Naive thymus-derived CD4-positive, alpha-beta T cell (primary cell): ENCODE measurements around the gene TRIM50. TPM values are rescaled to one million over a fixed set of nuclear protein-coding genes. Genes with fewer than 3 reads are reported as not detected.
"Not testable (repeated sequence)": the region's sequence is repeated elsewhere in the genome, so short reads cannot be mapped to it uniquely, and the experiment has no call there.

ENCODE experiments used
- ATAC-seq: fragments of 150-1000 bp; cut with Tn5 transposase; 2 replicates; pipeline ENCODE4 v1.10.0; 2021; ENCODE audit warnings: mild to moderate bottlenecking, moderate library complexity
- CTCF ChIA-PET: fragments of 350-600 bp; sonication (Branson Sonifier 250); formaldehyde crosslinking; loops from one replicate; lab custom pipeline; 2021; ENCODE audit warnings: antibody characterized with exemption; lab: Charles Lee
- POLR2A ChIA-PET: fragments of 350-600 bp; sonication (Branson Sonifier 250); formaldehyde crosslinking; loops from one replicate; lab custom pipeline; 2021; ENCODE audit warnings: antibody characterized with exemption, inconsistent platforms; lab: Charles Lee
- DNase-seq, 9 donors: peaks; one replicate each; pipeline versions ENCODE4 v3.0.0 to v3.0.0-alpha.2; 2020 to 2022; ENCODE audit warnings: mixed read lengths in 1 of 9
- H3K27ac ChIP-seq: one replicate; pipeline ENCODE4 v1.7.0; 2013; ENCODE audit warnings: mild to moderate bottlenecking, low read depth, low read length, moderate library complexity
- H3K27me3 ChIP-seq, 2 donors: one replicate each; pipeline ENCODE4 v1.7.0; 2013; ENCODE audit warnings: low read length in 2 of 2, mild to moderate bottlenecking in 2 of 2, moderate library complexity in 2 of 2; ENCODE audit not compliant: control insufficient read depth in 2 of 2, insufficient read depth in 2 of 2
- H3K36me3 ChIP-seq, 3 experiments: 1 replicate in 2 of 3; 2 replicates in 1 of 3; pipeline ENCODE4 v1.7.0; 2013; ENCODE audit warnings: low read length in 3 of 3, mild to moderate bottlenecking in 3 of 3, moderate library complexity in 1 of 3; ENCODE audit not compliant: insufficient read depth in 3 of 3, control insufficient read depth in 2 of 3
- H3K4me1 ChIP-seq, 2 donors: one replicate each; pipeline ENCODE4 v1.7.0; 2013; ENCODE audit warnings: low read length in 2 of 2, mild to moderate bottlenecking in 2 of 2, moderate library complexity in 1 of 2; ENCODE audit not compliant: control insufficient read depth in 2 of 2, insufficient read depth in 2 of 2
- H3K4me3 ChIP-seq: 2 replicates; pipeline ENCODE4 v1.7.0; 2013; ENCODE audit warnings: mild to moderate bottlenecking, low read length
- H3K9me3 ChIP-seq, 3 experiments: 1 replicate in 2 of 3; 2 replicates in 1 of 3; pipeline ENCODE4 v1.7.0; 2013; ENCODE audit warnings: low read length in 3 of 3; ENCODE audit not compliant: control insufficient read depth in 2 of 3
- H3K27ac Mint-ChIP-seq, 9 donors: one replicate each; pipeline ENCODE4 v1.8.0; 2020 to 2022; ENCODE audit warnings: mixed read lengths in 9 of 9, mild to moderate bottlenecking in 8 of 9, moderate library complexity in 5 of 9, inconsistent platforms in 2 of 9
- H3K27me3 Mint-ChIP-seq, 5 donors: one replicate each; pipeline ENCODE4 v1.8.0; 2021 to 2022; ENCODE audit warnings: mixed read lengths in 5 of 5, mild to moderate bottlenecking in 1 of 5
- H3K36me3 Mint-ChIP-seq, 5 donors: one replicate each; pipeline ENCODE4 v1.8.0; 2020 to 2022; ENCODE audit warnings: mixed read lengths in 5 of 5, mild to moderate bottlenecking in 3 of 5, inconsistent platforms in 1 of 5
- H3K4me1 Mint-ChIP-seq, 7 donors: one replicate each; pipeline ENCODE4 v1.8.0; 2020 to 2022; ENCODE audit warnings: mixed read lengths in 7 of 7, mild to moderate bottlenecking in 3 of 7, inconsistent platforms in 1 of 7
- H3K4me3 Mint-ChIP-seq, 10 donors: one replicate each; pipeline ENCODE4 v1.8.0; 2020 to 2022; ENCODE audit warnings: mild to moderate bottlenecking in 10 of 10, mixed read lengths in 10 of 10, moderate library complexity in 6 of 10, inconsistent platforms in 2 of 10
- H3K9me3 Mint-ChIP-seq, 11 donors: one replicate each; pipeline ENCODE4 v1.8.0; 2020 to 2022; ENCODE audit warnings: mixed read lengths in 11 of 11, mild to moderate bottlenecking in 4 of 11, inconsistent platforms in 1 of 11, moderate library complexity in 1 of 11
- intact Hi-C, 2 donors: fragments of 100-400 bp; cut with micrococcal nuclease; formaldehyde crosslinking; loops; one replicate each; pipeline ENCODE4 v1.15.1; 2023
- polyA plus RNA-seq, 2 donors: library from polyadenylated mRNA; unstranded; fragments of 300-500 nt; fragmentation: Illumina TruSeq; gene quantifications; one replicate each; pipeline ENCODE4 v1.2.3, GENCODE V29; 2021
- total RNA-seq, 6 experiments: library from RNA in 5 of 6; stranded (reverse) in 5 of 6; gene quantifications; 1 replicate in 5 of 6; 2 replicates in 1 of 6; pipeline ENCODE4 v1.2.3 and lab custom pipeline; 2021 to 2026

Gene TRIM50
- total and polyA plus RNA-seq, 7 experiments from 2014 or later: not detected

- H3K4me3 Mint-ChIP-seq, CTCF ChIA-PET, H3K36me3 Mint-ChIP-seq, POLR2A ChIA-PET, H3K27ac Mint-ChIP-seq, H3K4me1 ChIP-seq, H3K4me3 ChIP-seq, H3K27ac ChIP-seq, ATAC-seq, H3K27me3 ChIP-seq, H3K9me3 ChIP-seq, DNase-seq, H3K27me3 Mint-ChIP-seq, H3K9me3 Mint-ChIP-seq, H3K36me3 ChIP-seq: not testable (repeated sequence)
- intact Hi-C loops: loop anchor here (5.0 kb wide), 2 partner anchors 112 to 132 kb away; partner anchors contain the start of gene FZD9 (in 1 of the 2)
- peaks cover 0 to 16% (median 13%) of the 10 kb centered on the region in 7 donors for H3K4me1 Mint-ChIP-seq
Observed at GRCh38 chr7:73320009-73320408, 7.9 kb downstream of the TRIM50 start.

- DNase-seq, H3K27ac Mint-ChIP-seq, intact Hi-C loops, H3K4me3 Mint-ChIP-seq, H3K4me1 ChIP-seq, ATAC-seq, H3K27ac ChIP-seq, CTCF ChIA-PET, H3K9me3 ChIP-seq, H3K4me3 ChIP-seq, H3K36me3 ChIP-seq, H3K27me3 Mint-ChIP-seq, H3K9me3 Mint-ChIP-seq, H3K27me3 ChIP-seq, POLR2A ChIA-PET, H3K36me3 Mint-ChIP-seq: not testable (repeated sequence)
- H3K4me1 Mint-ChIP-seq: peaks cover 0 to 14% (median 12%) of the 10 kb centered on the region in 7 donors
Observed at GRCh38 chr7:73319541-73319940, 8.3 kb downstream of the TRIM50 start.

DNA sequence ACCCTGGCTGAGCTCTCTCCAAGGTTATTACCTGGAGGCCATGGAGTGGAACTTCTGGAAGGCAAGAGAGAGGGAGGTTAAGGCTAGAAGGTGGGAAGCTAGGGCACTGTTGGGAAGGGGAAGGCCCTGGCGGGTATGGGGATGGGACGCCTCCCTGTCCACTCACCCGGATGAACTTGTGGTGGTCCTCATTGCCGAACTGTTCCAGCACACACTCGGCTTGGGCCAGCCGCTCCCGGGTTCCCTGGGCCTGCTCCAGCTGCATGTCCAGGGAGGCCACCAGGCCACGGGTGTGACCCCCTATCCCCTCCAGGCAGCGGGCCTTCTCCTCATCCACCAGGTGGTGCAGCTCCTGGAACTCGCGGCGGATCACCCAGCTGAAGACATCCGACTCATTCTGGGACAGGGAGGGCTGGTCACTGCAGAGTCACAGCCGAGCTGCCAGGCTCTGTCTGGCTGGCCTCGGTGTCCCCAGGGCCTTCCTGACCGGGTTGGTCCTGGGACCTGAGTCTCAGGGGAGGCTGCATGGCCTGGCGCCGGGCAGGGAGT, 9.2 kb downstream of the TRIM50 start:
- POLR2A ChIA-PET, CTCF ChIA-PET: not testable (repeated sequence)

DNA sequence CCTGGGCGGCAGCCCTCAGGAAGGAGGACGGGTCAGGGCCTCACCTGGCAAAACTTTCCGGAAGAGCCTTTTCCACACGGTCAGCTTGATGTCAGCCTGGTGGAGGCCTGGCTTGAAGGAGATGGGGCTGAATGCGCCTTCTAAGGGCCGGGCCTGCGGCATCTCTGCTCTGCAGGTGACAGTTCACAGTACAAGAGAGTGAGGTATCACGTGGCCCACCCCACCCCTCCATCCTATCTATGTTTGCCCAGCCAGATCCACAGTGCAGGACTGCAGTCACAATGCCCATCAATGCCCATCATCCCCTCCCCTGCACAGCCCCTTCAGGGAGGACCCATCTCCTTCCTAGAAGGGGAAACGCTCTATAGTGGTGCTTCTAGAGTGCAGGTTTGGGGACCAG, 11.4 kb downstream of the TRIM50 start:
- Mint-ChIP-seq H3K4me1 (no peaks in the 10 kb centered on the region), H3K36me3 (no peaks in the 10 kb centered on the region), H3K27ac (no peak overlapping the region), H3K4me3 (no peak overlapping the region), H3K9me3 (no peaks in the 10 kb centered on the region), H3K27me3 (no peaks in the 10 kb centered on the region)
- Histone ChIP-seq H3K27me3 (no peaks in the 10 kb centered on the region), H3K36me3 (no peaks in the 10 kb centered on the region), H3K4me1 (no peaks in the 10 kb centered on the region), H3K4me3 (no peak overlapping the region), H3K27ac (no peak overlapping the region), H3K9me3 (no peaks in the 10 kb centered on the region)
- POLR2A ChIA-PET: no interaction called here
- CTCF ChIA-PET: no interaction called here
- no peak for DNase-seq
- intact Hi-C loops: no loop called here
- ATAC-seq: no peak

More for the DNA sequence above, 9.2 kb downstream of the TRIM50 start:
- DNase-seq, H3K27me3 ChIP-seq, H3K9me3 ChIP-seq, H3K27ac ChIP-seq, ATAC-seq, H3K36me3 Mint-ChIP-seq, H3K4me1 ChIP-seq, H3K27me3 Mint-ChIP-seq, H3K9me3 Mint-ChIP-seq, H3K4me3 Mint-ChIP-seq, H3K4me3 ChIP-seq, H3K4me1 Mint-ChIP-seq, H3K27ac Mint-ChIP-seq, H3K36me3 ChIP-seq, intact Hi-C loops: not testable (repeated sequence)

DNA sequence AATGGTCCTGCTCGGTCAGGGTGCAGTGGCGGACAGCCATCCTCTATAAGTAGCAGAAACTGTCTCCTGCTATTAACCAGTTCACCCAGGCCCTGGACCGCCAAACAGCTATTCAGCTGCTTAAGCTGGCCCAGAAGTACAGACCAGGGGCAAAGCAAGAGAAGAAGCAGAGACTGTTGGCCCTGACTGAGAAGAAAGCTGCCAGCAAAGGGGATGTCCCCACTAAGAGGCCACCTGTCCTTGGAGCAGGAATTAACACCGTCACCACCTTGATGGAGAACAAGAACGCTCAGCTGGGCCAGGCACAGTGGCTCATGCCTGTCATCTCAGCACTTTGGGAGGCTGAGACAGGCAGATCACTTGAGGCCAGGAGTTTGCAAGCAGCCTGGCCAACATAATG, 13.6 kb downstream of the TRIM50 start:
- intact Hi-C loops: no loop called here
- ChIA-PET CTCF (no interaction called here), POLR2A (no interaction called here)
- Mint-ChIP-seq H3K9me3 (peaks cover 0 to under 1% (median 0%) of the 10 kb centered on the region in 11 donors), H3K27ac (no peak overlapping the region), H3K4me3 (no peak overlapping the region), H3K36me3 (peaks cover 0 to under 1% (median 0%) of the 10 kb centered on the region in 5 donors), H3K4me1 (peaks cover 0 to 6% (median 2%) of the 10 kb centered on the region in 7 donors), H3K27me3 (no peaks in the 10 kb centered on the region)
- Histone ChIP-seq H3K36me3 (no peaks in the 10 kb centered on the region), H3K27me3 (no peaks in the 10 kb centered on the region), H3K4me1 (peaks cover 0 to 4% of the 10 kb centered on the region in 2 donors), H3K9me3 (no peaks in the 10 kb centered on the region), H3K4me3 (no peak overlapping the region), H3K27ac (no peak overlapping the region)
- no peak for DNase-seq
- ATAC-seq: no peak

DNA sequence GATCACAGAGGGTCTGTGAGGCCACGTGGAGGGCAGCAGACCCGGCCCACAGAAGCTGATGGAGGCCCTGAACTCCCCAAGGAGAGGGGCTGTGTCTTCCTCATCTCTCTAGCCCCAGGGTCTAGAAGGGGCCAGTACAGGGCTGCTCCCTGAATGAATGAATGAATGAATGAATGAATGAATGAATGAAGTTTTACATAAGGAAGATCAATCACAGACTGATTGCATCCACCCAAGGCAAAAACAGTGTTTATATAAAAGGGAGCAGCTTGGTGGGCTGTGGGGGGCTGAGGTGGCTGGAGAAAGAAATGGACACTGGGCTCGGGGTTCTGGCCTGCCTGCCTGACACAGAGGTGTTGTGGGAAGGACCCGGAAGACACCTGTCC, 14.4 kb downstream of the TRIM50 start:
- CTCF ChIA-PET: no interaction called here
- Histone ChIP-seq H3K27me3 (no peaks in the 10 kb centered on the region), H3K4me3 (no peak overlapping the region), H3K4me1 (peaks cover 0 to 7% of the 10 kb centered on the region in 2 donors), H3K36me3 (no peaks in the 10 kb centered on the region), H3K27ac (no peak overlapping the region), H3K9me3 (no peaks in the 10 kb centered on the region)
- Mint-ChIP-seq H3K4me3 (no peak overlapping the region), H3K9me3 (peaks cover 0 to 2% (median 0%) of the 10 kb centered on the region in 11 donors), H3K4me1 (peaks cover 4 to 14% (median 9%) of the 10 kb centered on the region in 7 donors), H3K36me3 (peaks cover 0 to 5% (median 0%) of the 10 kb centered on the region in 5 donors), H3K27me3 (no peaks in the 10 kb centered on the region), H3K27ac (no peak overlapping the region)
- ATAC-seq: no peak
- POLR2A ChIA-PET: no interaction called here
- DNase-seq: no peak
- intact Hi-C loops: no loop called here

GRCh38 chr7:73312831-73313520, 14.9 kb downstream of the TRIM50 start:
- no peak overlapping the region for H3K27ac ChIP-seq
- DNase-seq (no peak), ATAC-seq (no peak)
- Mint-ChIP-seq H3K4me3 (no peak overlapping the region), H3K9me3 (peaks cover 0 to 2% (median 0%) of the 10 kb centered on the region in 11 donors), H3K36me3 (peaks cover 0 to 8% (median 0%) of the 10 kb centered on the region in 5 donors), H3K27me3 (no peaks in the 10 kb centered on the region), H3K27ac (no peak overlapping the region), H3K4me1 (peaks cover 6 to 19% (median 10%) of the 10 kb centered on the region in 7 donors)
- H3K4me1 ChIP-seq: peaks cover under 1 to 10% of the 10 kb centered on the region in 2 donors
- ChIA-PET POLR2A (no interaction called here), CTCF (no interaction called here)
- intact Hi-C loops: no loop called here
- no peaks in the 10 kb centered on the region for H3K9me3 ChIP-seq
- no peaks in the 10 kb centered on the region for H3K36me3 ChIP-seq
- no peak overlapping the region for H3K4me3 ChIP-seq
- H3K27me3 ChIP-seq: no peaks in the 10 kb centered on the region
